Adipocyte (in vitro differentiated cells): ENCODE data around the gene CMPK2.

Experiments
- DNase-seq: peaks from one replicate; pipeline ENCODE4 v3.0.0-alpha.2; 2015; ENCODE audit warnings: low read depth
- H3K27me3 ChIP-seq: replicated peaks from 2 replicates; pipeline ENCODE4 v1.7.0; 2013; ENCODE audit warnings: mild to moderate bottlenecking, low read length, moderate library complexity; ENCODE audit not compliant: control insufficient read depth, insufficient read depth
- H3K36me3 ChIP-seq: 2 replicates; pipeline ENCODE4 v1.7.0; 2013; ENCODE audit warnings: low read length, mild to moderate bottlenecking, moderate library complexity; ENCODE audit not compliant: control insufficient read depth, insufficient read depth, severe bottlenecking
- H3K4me1 ChIP-seq: 2 replicates; pipeline ENCODE4 v1.7.0; 2013; ENCODE audit warnings: mild to moderate bottlenecking, low read length, moderate library complexity; ENCODE audit not compliant: control insufficient read depth, insufficient read depth
- H3K4me3 ChIP-seq: 2 replicates; pipeline ENCODE4 v1.7.0; 2013; ENCODE audit warnings: mild to moderate bottlenecking, low read length, moderate library complexity
- H3K9ac ChIP-seq: 2 replicates; pipeline ENCODE4 v1.7.0; 2013; ENCODE audit warnings: mild to moderate bottlenecking, low read length, moderate library complexity
- H3K9me3 ChIP-seq: 2 replicates; pipeline ENCODE4 v1.7.0; 2013; ENCODE audit warnings: mild to moderate bottlenecking, low read length, moderate library complexity; ENCODE audit not compliant: control insufficient read depth

CMPK2 gene

DNA sequence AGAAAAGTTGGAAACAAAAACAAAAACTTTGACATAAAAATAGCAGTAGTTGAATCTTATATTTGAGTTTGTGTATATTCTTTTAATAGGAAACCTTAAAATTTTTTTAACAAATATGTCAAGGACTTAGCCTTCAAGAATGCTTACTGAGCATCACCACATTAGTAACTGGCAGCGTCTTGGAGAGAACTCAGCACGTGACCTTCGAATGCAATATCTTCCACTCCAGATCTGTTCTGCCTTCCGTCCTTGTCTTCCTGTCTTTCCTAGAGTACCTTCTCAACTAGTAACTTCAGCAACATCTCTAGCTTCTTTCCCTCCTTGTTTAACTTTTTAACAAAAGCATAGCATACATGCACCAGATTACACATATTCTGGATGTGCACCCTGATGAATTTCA, 12.8 kb upstream of the CMPK2 start:
- Histone ChIP-seq H3K9me3 (no peaks in the 10 kb centered on the region), H3K36me3 (no peaks in the 10 kb centered on the region), H3K4me3 (no peak overlapping the region), H3K9ac (no peak overlapping the region), H3K4me1 (peaks cover 17% of the 10 kb centered on the region), H3K27me3 (peaks cover 4% of the 10 kb centered on the region)
- no peak for DNase-seq

DNA sequence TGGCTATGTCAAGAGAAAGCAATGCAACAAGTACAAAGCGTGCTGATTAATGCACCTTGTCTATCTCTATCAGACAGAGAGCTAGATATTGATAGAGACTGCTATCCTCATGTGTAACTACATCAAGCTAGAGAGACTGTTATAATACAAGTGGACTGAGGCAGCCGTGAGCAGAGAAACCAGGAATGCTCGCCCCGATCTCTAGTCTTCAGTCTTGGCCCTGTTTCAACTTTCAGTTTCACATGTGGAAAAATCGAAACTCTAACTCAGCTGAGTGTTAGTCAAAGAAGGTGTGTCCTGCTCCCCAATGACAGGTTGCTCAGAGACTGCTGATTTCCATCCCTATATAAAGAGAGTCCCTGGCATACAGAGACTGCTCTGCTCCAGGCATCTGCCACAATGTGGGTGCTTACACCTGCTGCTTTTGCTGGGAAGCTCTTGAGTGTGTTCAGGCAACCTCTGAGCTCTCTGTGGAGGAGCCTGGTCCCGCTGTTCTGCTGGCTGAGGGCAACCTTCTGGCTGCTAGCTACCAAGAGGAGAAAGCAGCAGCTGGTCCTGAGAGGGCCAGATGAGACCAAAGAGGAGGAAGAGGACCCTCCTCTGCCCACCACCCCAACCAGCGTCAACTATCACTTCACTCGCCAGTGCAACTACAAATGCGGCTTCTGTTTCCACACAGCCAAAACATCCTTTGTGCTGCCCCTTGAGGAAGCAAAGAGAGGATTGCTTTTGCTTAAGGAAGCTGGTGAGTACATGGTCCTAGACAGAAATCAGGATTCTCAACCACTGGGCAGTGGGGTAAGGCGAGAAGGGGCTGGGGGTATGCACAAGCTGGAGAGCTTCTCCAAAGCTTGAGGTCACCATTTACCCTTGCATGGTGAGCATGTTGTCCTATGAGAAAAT, 11.9 kb upstream of the CMPK2 start, which contains the start of gene RSAD2:
Gene RSAD2 (plus strand): TSS at position 376 of the 903 bp plus-strand sequence. CDS start 24 bp downstream, at position 400.
- peak; percentile 85 for DNase-seq
- Histone ChIP-seq H3K9me3 (no peaks in the 10 kb centered on the region), H3K27me3 (peaks cover 4% of the 10 kb centered on the region), H3K36me3 (no peaks in the 10 kb centered on the region), H3K9ac (peak within 1 kb of the TSS; percentile 37), H3K4me1 (peaks cover 17% of the 10 kb centered on the region), H3K4me3 (peak within 1 kb of the TSS; percentile 79)

DNA sequence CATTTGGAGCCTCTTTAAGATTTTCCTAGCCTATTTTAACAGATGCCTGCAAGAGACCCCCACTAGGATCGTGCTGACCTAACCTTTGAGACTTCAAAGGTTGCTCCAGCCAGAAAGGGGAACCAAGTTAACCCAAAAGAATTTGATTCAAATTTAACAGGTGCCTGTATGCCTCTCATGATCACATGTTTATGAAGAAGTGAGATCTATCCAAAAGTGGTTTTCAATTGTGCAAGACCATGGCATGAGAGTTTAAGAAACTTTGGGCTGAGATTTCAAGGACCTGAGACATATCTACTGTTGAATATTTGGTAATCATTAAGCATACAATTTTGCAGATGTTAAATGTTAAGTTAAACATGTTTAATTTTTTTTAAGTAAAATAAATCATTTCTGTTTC, 10.6 kb upstream of the CMPK2 start:
- DNase-seq = no peak
- H3K36me3 ChIP-seq = no peaks in the 10 kb centered on the region

DNA sequence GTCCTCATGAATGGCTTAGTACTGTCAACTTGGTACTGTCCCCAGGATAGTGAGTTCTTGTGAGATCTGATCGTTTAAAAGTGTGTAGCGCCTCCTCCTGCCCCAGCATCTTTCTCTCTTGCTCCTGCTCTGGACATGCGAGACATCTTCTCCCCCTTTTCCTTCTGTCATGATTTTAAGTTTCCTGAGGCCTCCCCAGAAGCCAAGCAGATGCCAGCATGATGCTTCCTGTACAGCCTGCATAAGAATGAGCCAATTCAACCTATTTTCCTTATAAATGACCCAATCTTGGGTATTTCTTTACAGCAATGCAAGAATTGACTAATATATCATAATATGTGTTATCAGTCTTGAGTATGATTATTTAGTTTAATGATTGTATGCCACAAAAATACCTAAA, 8.3 kb upstream of the CMPK2 start:
- H3K9me3 ChIP-seq = no peaks in the 10 kb centered on the region
- H3K4me1 ChIP-seq = peaks cover 17% of the 10 kb centered on the region
- DNase-seq = no peak
- no peaks in the 10 kb centered on the region for H3K36me3 ChIP-seq
- no peak overlapping the region for H3K9ac ChIP-seq
- H3K27me3 ChIP-seq = peaks cover 4% of the 10 kb centered on the region
- H3K4me3 ChIP-seq = no peak overlapping the region

More for the DNA sequence above, 10.6 kb upstream of the CMPK2 start:
- Histone ChIP-seq H3K9me3 (no peaks in the 10 kb centered on the region), H3K27me3 (peaks cover 4% of the 10 kb centered on the region), H3K9ac (no peak overlapping the region), H3K4me1 (peaks cover 17% of the 10 kb centered on the region), H3K4me3 (no peak overlapping the region)

DNA sequence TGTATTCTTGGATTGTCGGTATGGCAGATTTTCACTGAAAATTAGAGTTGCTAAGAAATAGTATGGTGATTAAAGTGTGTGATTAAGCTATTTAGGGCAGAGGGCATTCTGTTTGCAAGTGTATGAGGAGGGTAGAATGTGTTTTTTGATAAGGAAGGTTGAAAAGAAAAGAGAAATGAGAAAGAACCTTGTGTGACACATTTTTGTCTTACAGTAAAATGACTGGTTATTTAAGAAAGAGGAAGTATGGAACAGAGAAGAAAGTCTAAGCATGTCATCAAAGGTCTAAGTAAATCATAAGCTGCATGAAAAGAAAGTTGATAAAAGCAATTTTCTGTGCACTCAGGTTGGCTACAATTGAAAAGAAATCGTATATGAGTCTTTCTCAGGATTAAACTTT, 6.7 kb upstream of the CMPK2 start:
- Histone ChIP-seq H3K36me3 (no peaks in the 10 kb centered on the region), H3K27me3 (no peaks in the 10 kb centered on the region), H3K4me1 (peaks cover 9% of the 10 kb centered on the region), H3K9me3 (no peaks in the 10 kb centered on the region), H3K4me3 (no peak overlapping the region), H3K9ac (no peak overlapping the region)
- no peak for DNase-seq

DNA sequence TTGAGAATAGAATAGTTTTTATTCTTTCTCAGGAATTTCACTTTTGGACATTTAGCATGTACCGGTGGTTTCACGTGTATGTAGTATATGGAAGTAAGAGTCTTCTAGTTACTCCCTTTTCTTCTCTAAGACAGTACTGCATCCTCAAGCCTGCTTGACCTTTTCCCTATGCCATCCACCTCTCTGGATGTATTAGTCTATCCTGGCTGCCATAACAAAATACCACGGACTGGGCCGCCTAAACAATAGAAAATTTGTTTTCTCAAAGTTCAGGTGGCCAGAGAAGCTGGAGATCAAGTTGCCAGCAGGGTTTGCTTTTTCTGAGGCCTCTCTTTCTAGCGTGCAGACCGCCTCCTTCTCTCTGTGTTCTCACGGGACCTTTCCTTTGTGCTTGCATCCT, 1.3 kb upstream of the CMPK2 start:
- Histone ChIP-seq H3K36me3 (no peaks in the 10 kb centered on the region), H3K4me1 (peaks cover 6% of the 10 kb centered on the region), H3K27me3 (no peaks in the 10 kb centered on the region), H3K9ac (no peak overlapping the region), H3K9me3 (no peaks in the 10 kb centered on the region), H3K4me3 (no peak overlapping the region)
- DNase-seq = no peak

DNA sequence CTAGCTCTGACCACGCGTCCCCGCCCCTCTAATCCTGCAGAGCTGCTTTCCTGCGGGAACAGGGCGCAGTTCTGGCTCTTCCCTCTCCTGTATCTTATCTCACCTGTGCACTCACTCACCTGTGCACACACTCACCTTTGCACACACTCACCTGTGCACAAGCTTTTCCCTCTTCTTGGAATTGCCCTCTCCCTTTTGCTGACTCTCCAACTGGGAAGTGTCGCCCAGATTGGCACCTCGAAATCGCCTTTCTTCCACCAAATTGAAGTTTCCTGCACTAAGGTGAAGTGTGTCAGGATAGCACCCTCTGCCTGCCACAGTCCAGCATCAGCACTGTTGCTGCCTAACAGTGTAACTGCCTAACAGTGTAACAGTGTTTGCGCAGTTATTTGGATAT, 566 bp upstream of the CMPK2 start:
- H3K9me3 ChIP-seq = no peaks in the 10 kb centered on the region
- H3K4me3 ChIP-seq = peak overlapping the region; percentile 83
- peaks cover 6% of the 10 kb centered on the region for H3K4me1 ChIP-seq
- peak; percentile 34 for DNase-seq
- peak overlapping the region; percentile 72 for H3K9ac ChIP-seq
- H3K36me3 ChIP-seq = no peaks in the 10 kb centered on the region
- no peaks in the 10 kb centered on the region for H3K27me3 ChIP-seq

DNA sequence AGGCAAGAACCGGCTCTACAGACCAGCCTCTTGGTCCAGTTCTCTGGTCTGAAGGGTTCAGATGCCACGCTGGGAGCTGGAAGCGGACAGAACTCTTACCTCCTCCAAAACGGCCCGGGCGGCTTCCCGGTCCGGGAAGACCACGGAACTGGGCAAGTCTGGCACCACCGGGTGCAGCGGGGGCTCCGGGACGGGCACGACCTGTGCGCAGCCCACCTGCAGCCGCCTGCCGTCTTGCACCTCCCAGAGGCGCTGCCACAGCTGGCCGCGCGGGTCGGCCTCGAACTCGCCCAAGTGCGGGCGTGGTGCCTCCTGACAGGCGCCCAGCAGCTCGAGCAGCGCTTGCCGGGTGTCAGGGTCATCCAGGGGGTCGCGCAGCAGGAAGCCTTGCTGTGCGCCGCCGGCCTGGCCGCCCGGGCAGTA, 773 bp downstream of the CMPK2 start:
- Histone ChIP-seq H3K9me3 (no peaks in the 10 kb centered on the region), H3K27me3 (no peaks in the 10 kb centered on the region), H3K9ac (peak overlapping the region; percentile 28), H3K4me1 (peaks cover 6% of the 10 kb centered on the region), H3K4me3 (peak overlapping the region; percentile 83), H3K36me3 (no peaks in the 10 kb centered on the region)
- DNase-seq = no peak

DNA sequence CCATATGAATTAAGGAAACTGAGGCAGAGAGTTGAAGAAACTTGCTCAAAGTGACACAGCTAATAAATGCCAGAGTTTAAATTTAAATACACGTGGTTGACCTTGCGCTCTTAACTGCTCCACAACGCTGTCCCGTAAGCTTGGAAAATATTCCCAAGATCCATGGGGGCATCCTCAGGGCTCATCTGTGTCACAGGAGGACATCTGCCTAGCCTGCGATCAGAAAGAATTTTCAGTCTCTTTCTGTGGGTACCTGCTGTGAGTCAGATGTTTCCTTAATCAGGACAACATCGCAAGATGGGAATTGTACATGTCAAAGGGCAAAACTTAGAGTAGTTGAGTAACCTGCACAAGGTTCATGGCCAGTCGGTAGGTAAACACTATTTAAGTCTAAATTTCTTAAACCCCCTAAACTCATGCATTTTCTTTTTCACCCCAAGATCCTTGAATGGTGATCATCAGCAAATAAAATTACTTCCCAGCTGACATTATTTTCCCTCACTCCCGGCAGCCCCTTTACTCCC, 1.4 kb downstream of the CMPK2 start:
- Histone ChIP-seq H3K36me3 (no peaks in the 10 kb centered on the region), H3K9me3 (no peaks in the 10 kb centered on the region), H3K27me3 (no peaks in the 10 kb centered on the region), H3K4me1 (peaks cover 6% of the 10 kb centered on the region), H3K4me3 (no peak overlapping the region), H3K9ac (no peak overlapping the region)
- DNase-seq = no peak

DNA sequence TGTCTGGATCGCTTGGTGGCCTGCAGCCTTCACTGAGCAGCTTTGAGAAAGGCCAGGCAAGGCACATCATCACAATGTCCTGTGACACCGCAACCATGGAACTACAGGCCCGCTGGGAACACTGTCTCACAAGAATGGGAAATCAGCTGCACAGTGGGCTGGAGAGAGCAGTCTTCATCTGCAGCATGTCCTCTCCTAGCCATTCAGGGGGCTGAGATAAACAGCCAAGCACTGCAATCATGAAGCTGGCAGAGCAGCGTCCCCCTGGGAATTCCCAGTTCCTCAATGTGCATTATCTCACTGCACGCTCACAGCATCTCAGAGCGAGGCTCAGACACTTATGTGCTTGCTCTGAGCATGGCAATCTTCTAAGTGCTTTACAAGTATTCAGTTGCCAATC, 1.9 kb downstream of the CMPK2 start:
- no peak for DNase-seq
- Histone ChIP-seq H3K4me3 (no peak overlapping the region), H3K4me1 (peaks cover 6% of the 10 kb centered on the region)

DNA sequence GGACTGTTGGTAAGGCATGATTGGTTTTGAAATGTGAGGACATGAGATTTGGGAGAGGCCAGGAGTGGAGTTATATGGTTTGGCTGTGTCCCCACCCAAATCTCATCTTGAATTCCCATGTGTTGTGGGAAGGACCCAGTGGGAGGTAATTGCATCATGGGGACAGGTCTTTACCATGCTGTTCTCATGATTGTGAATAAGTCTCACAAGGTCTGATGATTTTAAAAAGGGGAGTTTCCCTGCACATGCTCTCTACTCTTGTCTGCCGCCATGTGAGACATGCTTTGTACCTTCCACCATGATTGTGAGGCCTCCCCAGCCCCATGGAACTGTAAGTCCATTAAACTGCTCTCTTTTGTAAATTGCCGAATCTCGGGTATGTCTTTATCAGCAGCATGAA, 5.4 kb downstream of the CMPK2 start:
- DNase-seq = no peak
- Histone ChIP-seq H3K9me3 (peaks cover 5% of the 10 kb centered on the region), H3K36me3 (no peaks in the 10 kb centered on the region), H3K27me3 (no peaks in the 10 kb centered on the region), H3K4me3 (no peak overlapping the region), H3K4me1 (peaks cover 10% of the 10 kb centered on the region), H3K9ac (no peak overlapping the region)

More for the DNA sequence above, 1.9 kb downstream of the CMPK2 start:
- no peaks in the 10 kb centered on the region for H3K27me3 ChIP-seq
- peaks cover 2% of the 10 kb centered on the region for H3K9me3 ChIP-seq
- no peak overlapping the region for H3K9ac ChIP-seq
- no peaks in the 10 kb centered on the region for H3K36me3 ChIP-seq
